HepG2 (cell line): ENCODE results near the gene DAAM1. TPM values are rescaled to one million over a fixed set of nuclear protein-coding genes. Genes with fewer than 3 reads are reported as not detected.

ENCODE experiments used
- LCORL ChIP-seq, 2 experiments: fragments of 450-650 bp in 1 of 2; sonication (generic) in 1 of 2; formaldehyde crosslinking in 1 of 2; IDR thresholded peaks; 2 replicates each; pipeline versions ENCODE4 v1.5.0 to v1.6.1; 2017 to 2020; ENCODE audit warnings: antibody characterized with exemption in 1 of 2, missing genetic modification reagents in 1 of 2
- SP4 ChIP-seq: sonication (generic); formaldehyde crosslinking; IDR thresholded peaks from 2 replicates; pipeline ENCODE4 v1.8.1; 2023; ENCODE audit warnings: mild to moderate bottlenecking, missing genetic modification reagents
- TAF1 ChIP-seq: sonication (generic); formaldehyde crosslinking; IDR thresholded peaks from 2 replicates; pipeline ENCODE4 v1.4.0; 2020; ENCODE audit warnings: missing genetic modification reagents
- ZNF101 ChIP-seq: sonication (generic); formaldehyde crosslinking; IDR thresholded peaks from 2 replicates; pipeline ENCODE4 v1.4.0; 2020; ENCODE audit warnings: mild to moderate bottlenecking, low read depth, missing genetic modification reagents, borderline replicate concordance
- ZNF121 ChIP-seq: sonication (generic); formaldehyde crosslinking; IDR thresholded peaks from 2 replicates; pipeline ENCODE4 v1.5.0; 2020; ENCODE audit warnings: mild to moderate bottlenecking, missing genetic modification reagents
- ZNF562 ChIP-seq: sonication (generic); formaldehyde crosslinking; IDR thresholded peaks from 2 replicates; pipeline ENCODE4 v1.8.0; 2022; ENCODE audit warnings: missing genetic modification reagents, borderline replicate concordance
- ZNF652 ChIP-seq: IDR thresholded peaks from 2 replicates; pipeline ENCODE4 v1.6.1; 2016; ENCODE audit warnings: low read depth, borderline replicate concordance
- ZNF703 ChIP-seq: sonication (generic); formaldehyde crosslinking; IDR thresholded peaks from 2 replicates; pipeline ENCODE4 v1.5.1; 2020; ENCODE audit warnings: missing genetic modification reagents, mild to moderate bottlenecking, moderate library complexity, borderline replicate concordance
- polyA plus RNA-seq, 8 experiments: library from polyadenylated mRNA; depleted of rRNA in 3 of 8; stranded (reverse) in 7 of 8; unstranded in 1 of 8; fragments of >200 nt; fragmentation: Illumina TruSeq in 4 of 8; extraction: Trizol in 4 of 8; gene quantifications; 2 replicates each; pipeline versions ENCODE4 v1.2.1 to v1.2.3, GENCODE V29; 2011 to 2016; ENCODE audit warnings: low read depth in 4 of 8, missing spikeins in 1 of 8, mixed read lengths in 1 of 8; ENCODE audit not compliant: insufficient read depth in 1 of 8
- total RNA-seq, 5 experiments: library from RNA; depleted of rRNA; stranded (reverse); fragments of >200 nt; fragmentation: Illumina TruSeq; extraction: Trizol; gene quantifications; 2 replicates each; pipeline ENCODE4 v1.2.3, GENCODE V29; 2016; ENCODE audit warnings: low read depth in 1 of 5
- TF ChIP-seq, protein P1 (sequence below): sonication (generic); formaldehyde crosslinking; IDR thresholded peaks from 2 replicates; pipeline ENCODE4 v1.8.1; 2022; ENCODE audit warnings: low read depth, mild to moderate bottlenecking, missing genetic modification reagents
- TF ChIP-seq, protein P2 (sequence below): sonication (generic); formaldehyde crosslinking; conservative IDR thresholded peaks from 2 replicates; pipeline ENCODE4 v1.8.1; 2023; ENCODE audit warnings: missing genetic modification reagents
- TF ChIP-seq, protein P3 (sequence below): fragments of 450-650 bp; IDR thresholded peaks from 2 replicates; pipeline ENCODE4 v1.6.1; 2017; ENCODE audit warnings: mild to moderate bottlenecking
- TF ChIP-seq, protein P4 (sequence below): sonication (generic); formaldehyde crosslinking; IDR thresholded peaks from 2 replicates; pipeline ENCODE4 v1.5.0; 2020; ENCODE audit warnings: mild to moderate bottlenecking, missing genetic modification reagents, moderate library complexity

The DAAM1 gene
- total and polyA plus RNA-seq, 2 of the 13 experiments (the other 11 are each of a cell fraction or from before 2014, with no cell fraction given) = 10.9 to 24.5 TPM

DNA sequence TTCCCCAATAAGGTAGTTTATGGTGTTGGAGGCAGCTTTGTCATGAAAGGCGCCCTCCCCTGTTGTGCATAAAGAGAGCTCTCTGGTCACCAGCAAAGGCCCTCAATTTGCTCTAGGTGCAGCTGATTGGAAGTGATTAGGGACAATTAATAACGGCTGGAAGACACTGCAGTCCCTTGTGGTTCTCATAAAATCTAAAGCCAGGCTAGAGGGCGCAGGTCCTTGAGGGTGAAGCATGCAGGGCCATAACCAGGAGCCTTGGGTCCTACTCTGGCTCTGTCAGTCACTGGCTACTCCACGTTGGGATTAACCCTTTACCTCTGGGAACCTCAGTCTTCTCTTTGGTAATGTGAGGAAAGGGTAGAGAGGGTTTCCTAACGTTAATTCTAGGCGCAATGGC lies 1.9 kb downstream of the DAAM1 start (continued):
- TF ChIP-seq SP4 (CRISPR knock-in tag) (0 out of 2 replicates have a peak, but pooled peaks have one; percentile 25), TAF1 (CRISPR knock-in tag) (no peak), ZNF562 (CRISPR knock-in tag) (no peak), ZNF652 (CRISPR knock-in tag) (peak; percentile 90), ZNF703 (CRISPR knock-in tag) (no peak), ZNF101 (CRISPR knock-in tag) (no peak), ZNF121 (CRISPR knock-in tag) (no peak), LCORL (IDR thresholded peaks at IDR 0.05) (no peak), LCORL (CRISPR knock-in tag; IDR thresholded peaks at IDR 0.05) (peak; percentile 30; the same call in 1 of the 2 replicates)
- TF ChIP-seq, protein P1, sequence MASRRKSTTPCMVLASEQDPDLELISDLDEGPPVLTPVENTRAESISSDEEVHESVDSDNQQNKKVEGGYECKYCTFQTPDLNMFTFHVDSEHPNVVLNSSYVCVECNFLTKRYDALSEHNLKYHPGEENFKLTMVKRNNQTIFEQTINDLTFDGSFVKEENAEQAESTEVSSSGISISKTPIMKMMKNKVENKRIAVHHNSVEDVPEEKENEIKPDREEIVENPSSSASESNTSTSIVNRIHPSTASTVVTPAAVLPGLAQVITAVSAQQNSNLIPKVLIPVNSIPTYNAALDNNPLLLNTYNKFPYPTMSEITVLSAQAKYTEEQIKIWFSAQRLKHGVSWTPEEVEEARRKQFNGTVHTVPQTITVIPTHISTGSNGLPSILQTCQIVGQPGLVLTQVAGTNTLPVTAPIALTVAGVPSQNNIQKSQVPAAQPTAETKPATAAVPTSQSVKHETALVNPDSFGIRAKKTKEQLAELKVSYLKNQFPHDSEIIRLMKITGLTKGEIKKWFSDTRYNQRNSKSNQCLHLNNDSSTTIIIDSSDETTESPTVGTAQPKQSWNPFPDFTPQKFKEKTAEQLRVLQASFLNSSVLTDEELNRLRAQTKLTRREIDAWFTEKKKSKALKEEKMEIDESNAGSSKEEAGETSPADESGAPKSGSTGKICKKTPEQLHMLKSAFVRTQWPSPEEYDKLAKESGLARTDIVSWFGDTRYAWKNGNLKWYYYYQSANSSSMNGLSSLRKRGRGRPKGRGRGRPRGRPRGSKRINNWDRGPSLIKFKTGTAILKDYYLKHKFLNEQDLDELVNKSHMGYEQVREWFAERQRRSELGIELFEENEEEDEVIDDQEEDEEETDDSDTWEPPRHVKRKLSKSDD = no peak
- TF ChIP-seq, protein P2, sequence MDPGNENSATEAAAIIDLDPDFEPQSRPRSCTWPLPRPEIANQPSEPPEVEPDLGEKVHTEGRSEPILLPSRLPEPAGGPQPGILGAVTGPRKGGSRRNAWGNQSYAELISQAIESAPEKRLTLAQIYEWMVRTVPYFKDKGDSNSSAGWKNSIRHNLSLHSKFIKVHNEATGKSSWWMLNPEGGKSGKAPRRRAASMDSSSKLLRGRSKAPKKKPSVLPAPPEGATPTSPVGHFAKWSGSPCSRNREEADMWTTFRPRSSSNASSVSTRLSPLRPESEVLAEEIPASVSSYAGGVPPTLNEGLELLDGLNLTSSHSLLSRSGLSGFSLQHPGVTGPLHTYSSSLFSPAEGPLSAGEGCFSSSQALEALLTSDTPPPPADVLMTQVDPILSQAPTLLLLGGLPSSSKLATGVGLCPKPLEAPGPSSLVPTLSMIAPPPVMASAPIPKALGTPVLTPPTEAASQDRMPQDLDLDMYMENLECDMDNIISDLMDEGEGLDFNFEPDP = no peak
- TF ChIP-seq, protein P3, sequence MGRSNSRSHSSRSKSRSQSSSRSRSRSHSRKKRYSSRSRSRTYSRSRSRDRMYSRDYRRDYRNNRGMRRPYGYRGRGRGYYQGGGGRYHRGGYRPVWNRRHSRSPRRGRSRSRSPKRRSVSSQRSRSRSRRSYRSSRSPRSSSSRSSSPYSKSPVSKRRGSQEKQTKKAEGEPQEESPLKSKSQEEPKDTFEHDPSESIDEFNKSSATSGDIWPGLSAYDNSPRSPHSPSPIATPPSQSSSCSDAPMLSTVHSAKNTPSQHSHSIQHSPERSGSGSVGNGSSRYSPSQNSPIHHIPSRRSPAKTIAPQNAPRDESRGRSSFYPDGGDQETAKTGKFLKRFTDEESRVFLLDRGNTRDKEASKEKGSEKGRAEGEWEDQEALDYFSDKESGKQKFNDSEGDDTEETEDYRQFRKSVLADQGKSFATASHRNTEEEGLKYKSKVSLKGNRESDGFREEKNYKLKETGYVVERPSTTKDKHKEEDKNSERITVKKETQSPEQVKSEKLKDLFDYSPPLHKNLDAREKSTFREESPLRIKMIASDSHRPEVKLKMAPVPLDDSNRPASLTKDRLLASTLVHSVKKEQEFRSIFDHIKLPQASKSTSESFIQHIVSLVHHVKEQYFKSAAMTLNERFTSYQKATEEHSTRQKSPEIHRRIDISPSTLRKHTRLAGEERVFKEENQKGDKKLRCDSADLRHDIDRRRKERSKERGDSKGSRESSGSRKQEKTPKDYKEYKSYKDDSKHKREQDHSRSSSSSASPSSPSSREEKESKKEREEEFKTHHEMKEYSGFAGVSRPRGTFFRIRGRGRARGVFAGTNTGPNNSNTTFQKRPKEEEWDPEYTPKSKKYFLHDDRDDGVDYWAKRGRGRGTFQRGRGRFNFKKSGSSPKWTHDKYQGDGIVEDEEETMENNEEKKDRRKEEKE = no peak
- TF ChIP-seq, protein P4, sequence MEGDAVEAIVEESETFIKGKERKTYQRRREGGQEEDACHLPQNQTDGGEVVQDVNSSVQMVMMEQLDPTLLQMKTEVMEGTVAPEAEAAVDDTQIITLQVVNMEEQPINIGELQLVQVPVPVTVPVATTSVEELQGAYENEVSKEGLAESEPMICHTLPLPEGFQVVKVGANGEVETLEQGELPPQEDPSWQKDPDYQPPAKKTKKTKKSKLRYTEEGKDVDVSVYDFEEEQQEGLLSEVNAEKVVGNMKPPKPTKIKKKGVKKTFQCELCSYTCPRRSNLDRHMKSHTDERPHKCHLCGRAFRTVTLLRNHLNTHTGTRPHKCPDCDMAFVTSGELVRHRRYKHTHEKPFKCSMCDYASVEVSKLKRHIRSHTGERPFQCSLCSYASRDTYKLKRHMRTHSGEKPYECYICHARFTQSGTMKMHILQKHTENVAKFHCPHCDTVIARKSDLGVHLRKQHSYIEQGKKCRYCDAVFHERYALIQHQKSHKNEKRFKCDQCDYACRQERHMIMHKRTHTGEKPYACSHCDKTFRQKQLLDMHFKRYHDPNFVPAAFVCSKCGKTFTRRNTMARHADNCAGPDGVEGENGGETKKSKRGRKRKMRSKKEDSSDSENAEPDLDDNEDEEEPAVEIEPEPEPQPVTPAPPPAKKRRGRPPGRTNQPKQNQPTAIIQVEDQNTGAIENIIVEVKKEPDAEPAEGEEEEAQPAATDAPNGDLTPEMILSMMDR = peak; percentile 44
- TF ChIP-seq, all 625 proteins: peak for 5
